ENCODE results near the gene METTL24.

DNA sequence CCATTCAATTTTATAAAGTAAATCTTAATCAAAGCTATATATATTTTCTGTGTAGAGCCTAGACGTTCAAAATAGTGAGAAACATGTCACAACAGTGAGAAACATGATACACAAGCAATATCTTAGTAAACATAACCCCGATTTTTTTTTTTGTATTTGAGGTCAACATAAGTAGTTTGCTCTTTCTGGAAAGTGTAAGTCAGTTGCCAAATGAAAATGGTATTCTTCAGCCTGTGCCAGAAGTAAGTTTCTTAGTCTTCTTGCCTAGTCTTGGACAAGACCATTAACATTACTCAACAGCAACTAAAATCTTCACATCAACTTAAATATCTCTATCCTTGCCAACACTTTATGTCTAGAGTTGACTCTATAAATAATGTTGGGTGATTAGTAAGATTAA, 59.7 kb downstream of the METTL24 start:
- TF ChIP-seq CTCF (IDR thresholded peaks at IDR 0.05), result no peak
- no peak for TF ChIP-seq POLR2A (IDR thresholded peaks at IDR 0.05)
